HG03378 (cell line): ENCODE measurements around the gene NXPH1.

ENCODE experiments used
- ATAC-seq: cut with Tn5 transposase; IDR thresholded peaks from one replicate; pipeline ENCODE4 v1.9.1; 2021; ENCODE audit warnings: mild to moderate bottlenecking, moderate library complexity; ENCODE audit not compliant: unreplicated experiment

The NXPH1 gene

DNA sequence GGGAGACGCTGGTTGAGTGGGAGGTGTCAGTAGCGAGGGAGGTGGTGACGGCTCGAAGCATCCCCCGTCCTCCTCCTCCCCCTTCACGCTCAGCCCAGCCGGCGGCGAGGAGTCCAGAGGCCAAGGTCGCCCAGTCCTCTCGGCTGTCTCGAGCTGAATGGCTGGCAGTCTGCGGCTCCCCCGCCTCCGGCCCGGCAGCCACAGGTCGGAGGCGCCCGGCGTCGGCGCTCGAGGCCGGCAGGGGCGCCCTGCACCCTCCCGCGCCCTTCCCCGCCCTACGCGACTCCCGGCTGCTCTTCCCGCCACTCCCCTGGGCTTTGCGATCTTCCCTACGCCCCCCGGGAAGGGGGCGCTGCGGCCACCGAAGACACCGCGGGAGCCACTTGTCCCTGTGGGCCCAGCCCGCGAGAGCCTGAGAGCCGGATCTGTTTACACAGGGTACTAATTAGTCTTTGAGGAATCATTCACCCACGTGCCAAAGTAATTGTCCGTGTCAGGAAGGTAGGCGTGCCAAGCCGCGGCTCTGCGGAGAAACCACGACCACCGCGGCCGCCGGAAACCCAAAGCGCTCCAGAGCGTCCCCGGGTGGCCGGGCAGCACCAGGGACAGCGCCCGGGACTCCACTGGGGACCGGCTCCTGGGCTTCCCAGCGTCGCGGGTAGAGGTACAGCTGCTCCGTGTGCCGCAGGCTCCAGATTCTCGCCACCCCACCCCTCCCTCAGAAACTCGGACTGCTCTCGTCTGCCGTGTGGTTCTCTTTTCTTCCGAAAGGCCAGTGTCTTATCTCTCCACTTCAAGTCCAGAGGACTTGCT is at the start of gene NXPH1:
TSS of gene NXPH1 (plus strand) at position 133 of the 813 bp plus-strand sequence.
- ATAC-seq = no peak

DNA sequence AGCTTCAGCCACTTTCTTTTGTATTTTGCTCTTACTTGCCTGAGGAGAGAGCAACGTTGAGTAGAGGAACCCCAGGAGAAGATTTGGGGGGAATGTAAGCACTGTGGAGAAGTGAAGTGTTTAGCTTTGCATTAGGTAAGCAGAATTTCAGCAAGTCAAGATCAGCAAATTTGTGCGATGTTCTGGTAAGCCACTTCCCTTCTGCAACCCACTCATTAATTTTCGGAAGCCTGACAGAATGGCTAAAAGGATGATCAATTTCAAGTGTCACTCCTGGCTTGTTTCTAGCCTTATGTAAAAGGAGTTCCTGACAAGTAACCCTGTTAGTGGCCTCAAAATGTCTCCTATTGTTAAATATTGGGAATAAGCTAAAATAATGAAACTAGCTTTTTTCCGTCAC is 48.5 kb upstream of the NXPH1 start:
- no peak for ATAC-seq

DNA sequence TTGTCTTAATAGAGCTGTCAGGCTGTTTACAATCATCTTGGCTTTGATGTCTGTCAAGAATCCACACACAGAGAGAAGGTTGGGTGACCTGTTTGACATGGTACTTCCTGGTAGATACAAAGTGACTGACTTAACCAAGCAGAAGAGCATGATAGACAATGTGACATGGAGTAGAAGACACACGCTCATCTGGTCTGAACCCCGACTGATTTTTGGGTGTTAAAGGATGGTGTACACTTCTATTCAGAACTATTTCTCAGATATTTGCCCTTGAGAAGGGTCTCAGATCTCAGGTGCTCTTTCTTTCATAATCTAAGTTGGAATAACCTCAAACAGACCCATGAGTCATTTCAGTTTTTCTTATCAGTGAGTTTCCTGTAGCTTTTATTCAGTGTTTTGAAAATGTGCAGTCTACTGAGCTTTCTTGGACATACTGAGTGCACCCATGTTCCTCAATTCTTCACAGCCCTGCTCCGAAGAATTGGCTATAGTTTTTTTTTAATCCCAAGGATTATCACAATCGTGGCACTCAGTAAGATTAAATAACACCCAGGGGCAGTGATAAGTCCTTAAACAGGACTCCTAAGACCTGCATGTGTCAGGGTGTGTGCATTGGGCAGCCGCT is 46.4 kb upstream of the NXPH1 start:
- ATAC-seq = peak; percentile 87

DNA sequence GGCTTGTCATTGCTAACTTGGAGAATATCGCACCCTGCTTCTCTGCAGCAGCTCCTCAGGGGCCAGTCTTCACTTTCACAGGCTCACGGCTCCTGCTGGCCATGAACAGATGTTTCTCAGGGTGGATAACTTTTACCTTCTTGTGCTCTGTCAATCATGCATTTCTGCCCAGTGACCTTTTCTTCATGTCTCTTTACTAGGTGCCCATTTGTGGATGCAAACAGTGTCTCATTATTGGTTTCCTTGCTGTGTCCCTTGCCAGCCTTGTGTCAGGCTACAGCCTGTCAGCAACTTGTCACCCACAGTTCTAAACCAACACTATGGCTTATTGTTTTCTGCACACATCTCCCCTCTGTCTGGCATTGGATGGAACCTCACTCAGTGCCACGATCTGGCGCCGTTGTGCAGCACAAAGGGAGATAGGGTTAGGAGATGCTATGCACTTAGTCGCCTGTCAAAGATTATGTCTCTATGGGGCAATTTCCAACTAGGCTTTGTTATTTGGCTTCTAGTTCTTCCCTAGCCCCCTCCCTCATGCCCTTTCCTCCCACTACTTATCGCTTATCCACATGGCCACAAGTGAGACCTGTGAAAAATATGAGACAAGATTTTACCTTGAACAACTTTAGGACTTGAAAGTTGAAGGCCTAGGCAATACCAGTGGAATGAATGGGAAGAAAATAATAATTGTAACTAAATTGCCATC is 45.7 kb upstream of the NXPH1 start:
- ATAC-seq = peak; percentile 27

- no peak for ATAC-seq
Observed at GRCh38 chr7:8388257-8388625, 45.2 kb upstream of the NXPH1 start.

DNA sequence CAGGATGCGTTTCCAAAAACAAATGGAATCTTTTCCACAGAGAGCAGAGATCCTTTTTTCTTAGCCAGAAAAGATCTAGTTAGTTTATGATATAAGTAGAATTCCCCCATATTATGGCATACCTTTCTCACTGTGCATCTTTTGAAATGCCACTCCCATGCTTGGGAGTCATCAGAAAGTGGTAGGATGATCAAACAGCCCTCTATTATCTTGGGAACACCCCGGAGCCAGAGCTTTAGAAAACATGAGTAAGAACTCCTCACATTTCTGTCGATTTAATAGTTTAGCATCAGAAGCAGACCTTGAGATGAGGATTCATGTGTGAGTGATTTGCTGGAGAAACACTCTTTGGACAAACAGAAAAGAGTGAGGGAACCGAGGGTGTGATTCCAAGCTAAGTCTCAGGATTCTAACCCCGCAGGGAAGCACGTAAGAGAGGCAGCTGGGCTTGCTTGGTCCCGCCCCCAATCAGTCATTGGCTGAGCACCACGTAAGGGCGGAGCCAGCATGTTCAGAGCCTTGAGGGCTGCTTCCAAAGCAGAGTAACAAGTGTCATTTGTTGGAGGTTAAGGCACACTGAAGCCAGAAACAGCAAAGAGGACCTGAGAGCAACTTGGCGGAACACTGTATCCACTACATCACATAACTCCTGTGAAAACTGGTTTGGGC is 43.7 kb upstream of the NXPH1 start:
- ATAC-seq = no peak

DNA sequence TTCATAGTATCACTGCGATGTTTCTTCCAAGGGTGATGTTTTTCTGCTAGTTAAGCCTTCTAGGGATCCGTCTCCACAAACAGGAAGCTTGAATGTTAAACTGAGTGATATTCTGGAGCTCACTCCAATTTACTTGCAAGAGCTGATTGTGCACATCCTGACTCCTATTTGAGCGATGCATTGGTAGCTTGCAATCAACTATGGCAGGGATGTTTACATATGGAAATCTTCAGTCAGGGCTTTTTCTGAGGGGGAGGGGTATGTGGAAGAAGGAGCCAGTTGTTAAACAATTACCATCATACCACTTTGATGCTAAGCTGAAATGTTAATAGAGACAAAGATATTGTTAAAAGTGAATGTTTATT is 43.2 kb upstream of the NXPH1 start:
- no peak for ATAC-seq

DNA sequence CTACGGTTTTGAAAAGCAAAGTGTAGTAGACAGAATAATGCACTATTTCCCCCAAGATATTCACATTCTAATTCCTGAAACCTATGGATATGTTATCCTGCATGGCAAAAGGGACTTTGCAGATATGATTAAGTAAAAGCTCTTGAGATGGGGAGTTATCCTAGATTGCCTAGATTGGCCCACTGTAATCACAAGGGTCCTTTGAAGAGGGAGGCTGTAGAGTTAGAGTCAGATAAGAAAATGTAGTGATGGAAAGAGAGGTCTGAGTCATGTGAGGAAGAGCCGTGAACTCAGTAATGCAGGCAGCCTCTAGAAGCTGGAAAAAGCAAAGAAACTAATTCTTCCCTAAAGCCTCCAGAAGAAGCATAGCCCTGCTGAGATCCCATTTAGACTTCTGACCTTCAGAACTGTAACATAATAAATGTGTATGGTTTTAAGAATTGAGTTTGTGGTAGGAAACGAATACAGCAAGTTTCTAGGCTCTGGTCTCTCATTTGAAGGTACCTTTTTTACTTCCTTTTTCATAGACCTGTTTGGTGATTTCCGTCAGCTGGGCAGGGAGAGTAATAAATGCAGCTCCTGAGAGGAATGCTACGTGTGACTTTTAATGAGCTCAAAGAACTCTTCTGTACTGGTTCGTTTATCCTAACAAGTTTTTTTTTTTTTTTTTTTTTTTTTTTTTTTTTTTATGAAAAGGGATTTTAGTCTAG is 41.9 kb upstream of the NXPH1 start:
- no peak for ATAC-seq

DNA sequence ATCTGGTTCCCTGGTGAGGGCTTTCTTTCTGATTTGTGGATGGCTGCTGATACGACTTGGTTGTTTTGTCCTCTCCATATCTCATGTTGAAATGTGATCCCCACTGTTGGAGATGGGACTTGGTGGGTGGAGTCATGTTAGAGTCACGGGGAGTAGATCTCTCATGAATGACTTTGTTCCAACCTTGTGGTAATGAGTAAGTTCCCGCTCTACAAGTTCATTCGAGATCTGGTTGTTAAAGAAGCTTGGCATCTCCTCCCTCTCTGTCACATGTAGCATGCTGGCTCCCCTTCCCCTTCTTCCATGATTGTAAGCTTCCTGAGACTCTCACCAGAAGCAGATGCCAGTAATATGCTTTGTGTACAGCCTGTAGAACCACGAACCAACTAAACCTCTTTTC is 37.1 kb upstream of the NXPH1 start:
- no peak for ATAC-seq

GRCh38 chr7:8408871-8409270 is 24.5 kb upstream of the NXPH1 start:
- no peak for ATAC-seq

DNA sequence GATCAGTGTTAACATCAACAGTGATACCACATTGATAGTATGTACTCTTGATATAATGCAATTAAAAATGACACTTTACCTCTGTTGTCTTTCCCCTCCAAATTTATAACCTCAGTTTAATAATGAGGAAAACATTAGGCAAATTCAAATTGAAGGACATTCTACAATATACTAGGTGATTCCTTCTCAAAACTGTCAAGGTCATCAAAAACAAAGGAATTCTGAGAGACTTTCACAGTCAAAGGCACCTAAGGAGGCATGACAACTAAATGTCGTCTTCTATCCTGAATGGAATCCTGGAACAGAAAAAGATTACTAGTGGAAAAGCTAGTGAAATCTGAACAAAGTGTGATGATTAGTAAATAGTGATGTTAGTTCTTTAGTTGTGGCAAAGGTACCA is 22.3 kb upstream of the NXPH1 start:
- no peak for ATAC-seq

GRCh38 chr7:8413600-8413999 is 19.8 kb upstream of the NXPH1 start:
- ATAC-seq = no peak

DNA sequence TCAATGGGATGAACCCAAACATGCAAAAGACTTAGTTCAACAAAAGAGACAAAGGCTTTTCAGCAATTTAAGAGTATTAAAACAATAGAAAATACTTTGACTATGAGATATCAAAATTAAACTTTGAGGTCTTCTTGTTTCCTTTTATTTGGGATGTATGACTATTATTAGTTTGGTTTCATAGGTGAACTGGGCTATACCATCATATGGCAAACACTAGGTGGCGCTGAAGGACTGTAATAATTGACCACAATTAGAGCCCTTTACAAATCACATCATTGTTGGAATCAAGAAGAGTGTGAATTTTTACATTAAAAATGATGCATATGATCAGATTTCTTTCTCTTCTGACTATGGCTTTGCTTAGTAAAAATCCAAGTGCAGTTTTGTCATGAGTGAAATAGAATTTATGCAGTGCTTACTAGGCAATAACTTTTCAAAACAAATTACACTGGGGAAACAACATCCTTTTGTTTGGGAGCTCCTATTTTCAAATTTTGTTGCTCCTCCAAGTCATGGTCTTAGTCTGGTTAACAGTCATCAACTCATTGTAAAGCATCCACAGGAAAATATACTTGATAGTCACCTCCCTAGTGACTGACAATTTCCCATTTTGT is 14.7 kb upstream of the NXPH1 start:
- peak; percentile 90 for ATAC-seq

GRCh38 chr7:8422177-8422576 is 11.2 kb upstream of the NXPH1 start:
- ATAC-seq = no peak

GRCh38 chr7:8423057-8423456 is 10.4 kb upstream of the NXPH1 start:
- ATAC-seq = no peak

DNA sequence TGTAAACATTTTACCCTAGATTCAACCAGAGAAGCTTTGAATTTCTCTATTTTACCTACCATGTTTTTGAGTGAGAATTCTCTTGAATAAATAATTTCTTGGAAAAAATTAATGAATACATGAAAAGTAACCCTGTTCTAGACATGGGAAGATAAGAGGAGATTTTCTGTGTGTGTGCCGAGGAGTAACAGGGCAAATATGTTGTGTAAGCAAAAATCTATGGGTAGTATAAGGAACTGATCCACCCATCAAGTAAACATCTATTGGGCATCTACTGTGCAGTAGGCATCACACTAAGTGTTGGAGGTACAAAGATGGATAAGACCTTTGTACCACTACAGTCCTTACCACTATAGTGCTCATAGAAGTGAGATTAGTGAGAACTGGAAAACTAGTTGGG is 8.2 kb upstream of the NXPH1 start:
- ATAC-seq = no peak

- ATAC-seq = no peak
Observed at GRCh38 chr7:8430643-8431042, 2.8 kb upstream of the NXPH1 start.

DNA sequence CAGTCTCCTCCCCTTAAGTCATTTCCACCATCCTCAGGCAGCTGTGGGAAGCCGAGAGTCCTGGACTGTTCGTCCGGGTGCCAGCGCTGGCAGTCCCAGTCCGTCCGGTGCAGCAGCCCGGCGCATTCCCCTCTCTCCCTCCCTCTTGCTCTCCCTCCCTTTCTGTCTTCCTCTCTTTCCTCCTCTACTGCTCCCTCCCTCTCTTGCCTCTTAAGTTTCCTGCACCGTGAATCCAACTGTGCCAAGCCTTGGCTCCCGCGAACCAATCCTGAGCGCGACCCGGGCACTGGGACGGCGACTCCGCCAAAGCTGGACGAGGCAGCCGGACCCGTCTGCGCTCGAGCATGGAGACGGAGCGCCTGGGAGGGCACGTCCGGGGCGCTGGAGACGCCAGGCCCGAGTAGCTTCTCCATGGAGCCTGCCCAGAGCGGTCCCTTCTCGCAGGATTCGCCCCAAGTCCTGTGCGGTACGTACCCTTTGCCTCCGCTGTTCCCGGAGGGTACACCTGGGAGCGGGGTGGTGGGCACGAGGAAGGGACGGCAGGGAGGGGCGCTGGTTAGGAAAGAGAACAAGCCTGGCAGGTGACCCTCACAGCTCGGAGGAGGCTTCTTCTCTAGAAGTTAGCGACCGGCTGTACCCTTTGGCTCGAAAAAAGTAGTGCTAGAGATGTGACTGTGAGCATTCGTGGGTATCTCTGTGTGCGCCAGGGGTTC is 1.0 kb downstream of the NXPH1 start:
- no peak for ATAC-seq

DNA sequence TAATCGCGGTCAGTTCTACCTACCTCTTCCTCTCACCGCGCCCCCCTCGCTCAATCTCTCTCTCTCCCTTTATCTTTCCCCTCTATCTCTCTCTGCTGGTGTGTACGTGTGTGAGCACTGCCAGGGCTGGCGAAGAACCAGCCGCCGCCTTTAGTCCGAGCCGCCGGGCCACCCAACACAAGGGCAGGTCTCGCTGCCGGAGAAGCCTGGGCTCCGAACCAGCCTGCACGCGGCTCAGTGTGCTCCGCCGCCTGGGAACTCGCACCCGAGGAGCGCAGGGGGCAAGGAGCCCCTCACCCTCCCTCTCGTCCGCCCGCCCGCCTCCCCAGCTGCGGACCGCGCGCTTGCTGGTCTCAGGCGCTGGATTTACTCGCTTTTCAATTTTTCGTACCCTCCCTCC is 1.7 kb downstream of the NXPH1 start:
- ATAC-seq = no peak
